Activated T-helper 1 cell treated with anti-CD3 and anti-CD28 coated beads, Interleukin-12 subunit alpha, Interleukin-12 subunit beta, Interleukin-2, Interleukin-4 antibody, amounts not matched to agents 30 ng/mL and 10 ng/mL and 1 ng/mL, durations not matched to agents 14 hours and 24 hours and 36 hours (primary cell): ENCODE results near the gene GPX2. TPM values are rescaled to one million over a fixed set of nuclear protein-coding genes. Genes with fewer than 3 reads are reported as not detected.
"Not testable (repeated sequence)": the region's sequence is repeated elsewhere in the genome, so short reads cannot be mapped to it uniquely, and the experiment has no call there.

ENCODE experiments used
- DNase-seq: peaks from one replicate; pipeline ENCODE4 v3.0.0; 2021; ENCODE audit warnings: low spot score
- H3K27ac Mint-ChIP-seq: one replicate; pipeline ENCODE4 v1.8.0; 2021; ENCODE audit warnings: mild to moderate bottlenecking, mixed read lengths
- H3K27me3 Mint-ChIP-seq: one replicate; pipeline ENCODE4 v1.8.0; 2022; ENCODE audit warnings: mild to moderate bottlenecking, moderate library complexity, mixed read lengths; ENCODE audit not compliant: insufficient read depth
- H3K36me3 Mint-ChIP-seq: one replicate; pipeline ENCODE4 v1.8.0; 2021; ENCODE audit warnings: low read depth, mixed read lengths
- H3K4me1 Mint-ChIP-seq: one replicate; pipeline ENCODE4 v1.8.0; 2021; ENCODE audit warnings: low read depth, mixed read lengths
- H3K4me3 Mint-ChIP-seq: one replicate; pipeline ENCODE4 v1.8.0; 2021; ENCODE audit warnings: mild to moderate bottlenecking, moderate library complexity, mixed read lengths
- H3K9me3 Mint-ChIP-seq: one replicate; pipeline ENCODE4 v1.8.0; 2021; ENCODE audit warnings: mixed read lengths
- intact Hi-C: fragments of 100-400 bp; cut with micrococcal nuclease; formaldehyde crosslinking; loops from one replicate; pipeline ENCODE4 v1.15.1; 2024
- total RNA-seq: library from RNA; stranded (reverse); gene quantifications from 2 replicates; pipeline ENCODE4 v1.2.3, GENCODE V29; 2022

The GPX2 gene
- total RNA-seq, 1 donor from 2014 or later = not detected

DNA sequence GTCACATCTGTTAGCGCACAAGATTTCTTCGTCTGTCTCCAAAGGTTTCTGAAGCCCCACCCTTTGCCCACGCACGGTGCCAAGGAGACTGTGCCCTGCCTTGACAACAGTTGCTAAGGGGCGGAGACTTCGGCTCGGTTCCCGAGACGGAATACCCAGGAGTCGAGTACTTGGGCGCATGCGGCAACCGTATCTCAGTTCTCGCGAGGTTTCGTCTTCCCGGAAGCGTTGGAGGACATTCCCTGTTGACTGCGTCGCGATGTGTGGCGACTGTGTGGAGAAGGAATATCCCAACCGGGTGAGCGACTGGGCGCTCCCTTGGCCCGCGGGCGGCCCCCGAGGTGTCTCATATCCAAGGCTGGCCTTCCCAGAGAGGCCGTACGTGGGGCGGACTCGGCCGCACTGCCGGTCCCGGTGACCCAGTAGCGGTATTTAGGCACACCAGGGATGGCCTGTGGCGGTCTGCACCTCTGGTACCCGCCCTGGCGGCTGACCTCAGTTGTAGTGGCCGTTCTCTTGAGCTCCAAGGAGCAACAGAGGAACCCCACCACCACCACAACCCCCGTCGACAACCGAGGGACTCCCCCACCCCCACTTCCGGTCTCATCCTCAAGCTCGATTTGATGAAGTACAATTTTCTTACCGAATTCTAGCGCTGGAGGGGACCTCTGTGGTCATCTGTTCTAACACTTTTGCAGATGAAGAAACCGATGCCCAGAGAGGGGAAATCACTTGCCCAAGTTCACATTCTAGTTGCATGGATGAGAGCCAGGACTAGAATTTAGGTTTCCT, 28.1 kb downstream of the GPX2 start, which contains the start of gene CHURC1:
TSS of gene CHURC1 (plus strand) at position 219 of the 792 bp plus-strand sequence. CDS start at position 260, 41 bp downstream.
- peaks cover 5% of the 10 kb centered on the region for H3K9me3 Mint-ChIP-seq
- peak within 1 kb of the TSS; percentile 94 for H3K27ac Mint-ChIP-seq
- peak; percentile 93 for DNase-seq
- intact Hi-C loops = loop anchor here (1.0 to 5.0 kb wide), 9 partner anchors 14 to 576 kb away; partner anchors contain the start of genes HSPA2, MAX and MTHFD1
- peaks cover 5% of the 10 kb centered on the region for H3K27me3 Mint-ChIP-seq
- peaks cover 51% of the 10 kb centered on the region for H3K4me1 Mint-ChIP-seq
- H3K36me3 Mint-ChIP-seq = peaks cover 21% of the 10 kb centered on the region
- peak within 1 kb of the TSS; percentile 88 for H3K4me3 Mint-ChIP-seq

DNA sequence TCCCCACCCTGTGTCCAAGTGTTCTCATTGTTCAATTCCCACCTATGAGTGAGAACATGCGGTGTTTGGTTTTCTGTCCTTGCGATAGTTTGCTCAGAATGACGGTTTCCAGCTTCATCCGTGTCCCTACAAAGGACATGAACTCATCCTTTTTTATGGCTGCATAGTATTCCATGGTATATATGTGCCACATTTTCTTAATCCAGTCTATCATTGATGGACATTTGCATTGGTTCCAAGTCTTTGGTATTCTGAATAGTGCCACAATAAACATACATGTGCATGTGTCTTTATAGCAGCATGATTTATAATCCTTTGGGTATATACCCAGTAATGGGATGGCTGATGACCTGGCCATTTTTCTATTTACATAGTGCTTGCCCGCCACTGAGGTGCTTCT, 29.1 kb downstream of the GPX2 start:
- H3K4me3 Mint-ChIP-seq = peak overlapping the region; percentile 88
- not testable (repeated sequence) for H3K27me3 Mint-ChIP-seq, DNase-seq, H3K9me3 Mint-ChIP-seq
- H3K27ac Mint-ChIP-seq = peak overlapping the region; percentile 94
- intact Hi-C loops = loop anchor here (5.0 kb wide), 1 partner anchor 206 kb away; no protein-coding TSS in a partner anchor
- peaks cover 45% of the 10 kb centered on the region for H3K4me1 Mint-ChIP-seq
- H3K36me3 Mint-ChIP-seq = peaks cover 16% of the 10 kb centered on the region

DNA sequence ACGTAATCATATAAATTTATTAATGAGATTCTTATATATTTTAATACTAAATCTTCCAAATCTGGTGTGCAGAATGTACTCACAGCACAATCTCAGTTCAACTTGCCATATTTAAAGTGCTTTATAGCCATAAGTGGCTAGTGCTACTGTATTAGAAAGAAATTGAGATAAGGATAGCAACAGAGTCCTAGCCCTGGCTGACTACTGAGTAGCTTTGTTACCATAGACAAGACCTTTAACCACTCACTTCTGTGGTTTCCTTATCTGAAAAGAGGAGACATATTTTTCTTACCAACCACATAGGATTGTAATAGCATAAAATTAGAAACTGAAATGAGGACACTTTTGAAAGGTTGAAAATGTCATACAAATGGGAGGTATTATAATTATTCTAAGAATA, 30.3 kb downstream of the GPX2 start:
- no peak for DNase-seq
- intact Hi-C loops = loop anchor here (5.0 kb wide), 1 partner anchor 205 kb away; no protein-coding TSS in a partner anchor
- H3K9me3 Mint-ChIP-seq = peaks cover 5% of the 10 kb centered on the region
- peaks cover 9% of the 10 kb centered on the region for H3K36me3 Mint-ChIP-seq
- H3K4me1 Mint-ChIP-seq = peaks cover 34% of the 10 kb centered on the region
- H3K4me3 Mint-ChIP-seq = no peak overlapping the region
- H3K27me3 Mint-ChIP-seq = peaks cover 13% of the 10 kb centered on the region
- no peak overlapping the region for H3K27ac Mint-ChIP-seq

DNA sequence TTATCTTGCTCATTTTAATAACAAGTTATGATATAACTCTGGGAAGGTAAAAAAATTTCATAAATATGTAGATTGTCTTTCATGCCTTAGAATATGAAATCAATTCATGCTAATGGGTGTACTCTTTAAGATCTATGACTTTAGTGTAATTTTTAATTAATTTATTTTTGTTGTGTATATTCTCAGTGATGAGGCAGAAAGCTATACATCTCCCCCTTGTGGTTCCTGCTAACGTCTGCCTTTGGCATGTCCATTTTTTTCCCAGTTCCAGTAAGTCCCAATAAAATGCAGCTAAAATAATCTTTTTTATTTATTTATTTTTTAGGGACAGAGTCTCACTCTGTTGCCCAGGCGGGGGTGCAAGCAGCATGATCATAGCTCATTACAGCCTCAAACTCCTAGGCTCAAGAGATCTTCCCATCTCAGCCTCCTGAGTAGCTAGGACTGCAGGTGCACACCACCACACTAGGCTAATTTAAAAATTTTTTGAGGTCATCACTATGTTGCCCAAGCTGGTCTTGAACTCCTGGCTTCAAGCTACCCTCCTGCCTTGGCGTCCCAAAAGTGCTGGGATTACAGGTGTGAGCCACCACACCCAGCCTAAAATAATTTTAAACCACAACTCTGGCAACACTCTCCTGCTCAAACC, 31.6 kb downstream of the GPX2 start:
- H3K27ac Mint-ChIP-seq = no peak overlapping the region
- H3K4me3 Mint-ChIP-seq = no peak overlapping the region
- H3K36me3 Mint-ChIP-seq = peaks cover 7% of the 10 kb centered on the region
- H3K4me1 Mint-ChIP-seq = peaks cover 29% of the 10 kb centered on the region
- peaks cover 19% of the 10 kb centered on the region for H3K27me3 Mint-ChIP-seq
- no peak for DNase-seq
- H3K9me3 Mint-ChIP-seq = peaks cover 5% of the 10 kb centered on the region
- intact Hi-C loops = loop anchor here (5.0 kb wide), 1 partner anchor 204 kb away; no protein-coding TSS in a partner anchor

DNA sequence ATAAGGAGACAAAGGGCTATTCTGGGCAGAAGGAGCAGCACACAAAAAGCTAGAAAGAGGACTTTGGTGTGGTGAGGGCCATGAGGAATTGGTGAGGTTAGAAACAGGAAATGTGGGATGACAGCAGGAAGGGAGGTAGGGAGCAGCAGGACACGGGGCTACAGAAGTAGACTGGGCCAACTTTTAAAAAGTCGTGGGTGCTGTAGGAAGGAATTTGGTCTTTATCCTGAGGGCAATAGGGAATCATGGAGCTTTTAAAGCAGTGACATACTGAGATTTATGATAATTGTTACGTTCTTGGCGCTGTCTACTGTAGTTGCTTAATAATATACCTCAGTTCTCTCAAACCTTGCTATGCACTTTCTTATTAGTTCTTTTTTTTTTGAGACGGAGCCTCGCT, 36.5 kb downstream of the GPX2 start:
- no peak overlapping the region for H3K27ac Mint-ChIP-seq
- no peaks in the 10 kb centered on the region for H3K36me3 Mint-ChIP-seq
- no peak for DNase-seq
- intact Hi-C loops = no loop called here
- H3K27me3 Mint-ChIP-seq = peaks cover 35% of the 10 kb centered on the region
- no peaks in the 10 kb centered on the region for H3K4me1 Mint-ChIP-seq
- no peaks in the 10 kb centered on the region for H3K9me3 Mint-ChIP-seq
- no peak overlapping the region for H3K4me3 Mint-ChIP-seq

DNA sequence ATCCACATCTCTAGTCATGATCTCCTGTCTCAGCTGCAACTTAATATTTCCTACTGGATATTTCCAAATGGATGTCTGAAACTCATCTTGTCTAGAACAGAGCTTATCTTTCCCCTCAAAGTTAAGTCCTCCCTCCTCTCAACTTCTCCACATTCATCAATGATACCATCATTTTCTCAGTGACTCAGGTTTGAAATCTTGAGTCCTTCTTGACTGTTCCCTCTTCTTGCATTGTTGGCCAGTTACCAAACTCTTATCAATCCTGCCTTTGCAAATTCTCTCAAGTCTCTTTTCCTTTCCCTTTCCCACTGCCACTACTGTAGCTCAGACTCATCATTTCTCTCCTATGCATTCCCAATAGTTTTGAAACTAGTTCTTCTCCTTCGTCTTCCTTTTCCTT, 42.6 kb downstream of the GPX2 start:
- DNase-seq = no peak
- Mint-ChIP-seq H3K36me3 (no peaks in the 10 kb centered on the region), H3K9me3 (no peaks in the 10 kb centered on the region), H3K27ac (no peak overlapping the region), H3K4me1 (no peaks in the 10 kb centered on the region), H3K27me3 (peaks cover 42% of the 10 kb centered on the region), H3K4me3 (no peak overlapping the region)
- intact Hi-C loops = no loop called here

DNA sequence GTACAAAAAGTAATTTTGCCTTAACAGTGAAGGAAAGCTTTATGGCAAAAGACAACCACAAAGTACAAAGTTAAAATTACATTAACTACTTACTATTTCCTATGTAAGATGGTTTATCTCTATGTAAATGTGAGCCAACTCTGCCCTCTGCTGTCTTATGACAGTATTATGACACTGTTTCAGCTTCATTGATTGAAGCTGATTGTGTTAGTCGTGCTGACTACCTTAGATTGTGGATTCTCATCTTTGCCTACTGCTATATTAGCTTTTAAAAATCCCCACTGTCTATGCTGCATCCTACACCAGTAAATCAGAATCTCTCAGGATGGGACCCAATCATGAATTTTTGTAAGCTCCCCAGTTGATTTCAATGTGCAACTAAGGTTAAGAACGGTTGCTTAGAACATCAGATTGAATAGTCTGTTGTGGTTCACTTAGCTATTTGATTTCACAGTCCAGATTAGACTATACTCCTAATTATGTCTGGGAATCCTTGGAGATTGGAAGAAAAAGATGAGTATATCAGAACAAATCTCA, 50.6 kb downstream of the GPX2 start:
- intact Hi-C loops = loop anchor here (5.0 kb wide), 3 partner anchors 70 to 220 kb away; no protein-coding TSS in a partner anchor
- H3K27me3 Mint-ChIP-seq = peaks cover 42% of the 10 kb centered on the region
- no peak overlapping the region for H3K4me3 Mint-ChIP-seq
- no peaks in the 10 kb centered on the region for H3K9me3 Mint-ChIP-seq
- H3K27ac Mint-ChIP-seq = no peak overlapping the region
- H3K36me3 Mint-ChIP-seq = no peaks in the 10 kb centered on the region
- no peaks in the 10 kb centered on the region for H3K4me1 Mint-ChIP-seq
- peak; percentile 24 for DNase-seq

DNA sequence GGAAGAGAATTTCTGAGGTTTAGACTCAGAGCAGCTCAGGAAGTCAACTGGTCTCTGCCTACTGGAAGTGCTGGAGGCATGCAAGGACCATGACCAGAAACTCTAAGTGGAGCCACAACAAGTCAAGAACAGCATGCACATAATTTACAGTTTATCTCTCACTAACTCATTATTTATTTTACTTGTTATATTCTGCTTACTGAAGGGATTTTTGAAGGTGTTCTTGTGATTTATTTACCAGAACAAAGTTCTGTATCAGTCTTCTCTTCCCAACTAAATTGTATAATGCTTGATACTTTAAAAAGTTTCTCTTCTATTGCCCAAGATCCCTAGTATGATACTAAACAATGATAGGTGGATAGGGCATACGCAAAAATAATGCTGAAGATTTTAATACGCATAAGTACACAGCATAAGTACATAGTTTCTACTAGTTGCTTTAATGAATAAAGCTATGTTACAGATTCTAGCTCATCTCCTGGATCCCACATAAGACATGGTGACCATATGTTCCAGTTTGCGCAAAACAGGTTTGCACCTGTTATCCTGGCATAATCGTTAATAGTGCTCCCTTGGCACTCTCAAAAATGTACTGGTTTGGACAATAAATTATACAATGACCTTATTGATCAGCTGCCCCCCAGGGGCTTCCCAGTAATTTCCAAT, 51.2 kb downstream of the GPX2 start:
- H3K27me3 Mint-ChIP-seq = peaks cover 42% of the 10 kb centered on the region
- H3K9me3 Mint-ChIP-seq = no peaks in the 10 kb centered on the region
- H3K27ac Mint-ChIP-seq = no peak overlapping the region
- no peaks in the 10 kb centered on the region for H3K4me1 Mint-ChIP-seq
- no peaks in the 10 kb centered on the region for H3K36me3 Mint-ChIP-seq
- intact Hi-C loops = loop anchor here (5.0 kb wide), 3 partner anchors 69 to 219 kb away; no protein-coding TSS in a partner anchor
- no peak overlapping the region for H3K4me3 Mint-ChIP-seq
- no peak for DNase-seq

DNA sequence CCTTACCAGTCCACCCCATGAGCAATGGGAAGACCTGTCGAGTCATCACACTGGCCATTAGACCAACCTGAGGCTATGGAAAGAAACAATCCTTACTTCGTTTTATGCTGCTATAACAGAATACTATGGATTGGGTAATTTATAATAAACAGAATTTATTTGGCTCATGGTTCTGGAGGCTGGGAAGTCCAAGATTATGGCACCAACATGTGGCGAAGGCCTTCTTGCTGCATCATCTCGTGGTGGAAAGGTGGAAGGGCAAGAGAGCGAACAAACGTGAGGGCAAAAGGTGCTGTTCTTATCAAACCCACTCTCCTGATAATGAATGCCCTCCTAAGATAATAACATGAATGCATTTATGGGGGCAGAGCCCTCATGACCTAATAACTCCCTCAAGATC, 53.2 kb downstream of the GPX2 start:
- intact Hi-C loops = loop anchor here (10.0 kb wide), 1 partner anchor 345 kb away; the partner anchor contains the start of genes HSPA2 and PPP1R36
- Mint-ChIP-seq H3K27me3 (peaks cover 54% of the 10 kb centered on the region), H3K4me3 (no peak overlapping the region), H3K36me3 (no peaks in the 10 kb centered on the region), H3K4me1 (no peaks in the 10 kb centered on the region), H3K9me3 (no peaks in the 10 kb centered on the region), H3K27ac (no peak overlapping the region)
- DNase-seq = no peak

Other genes with a start within 250 kb of the GPX2 start
- 5.5 and 6.2 TPM in 2 replicates for gene PLEKHG3, start 238.3 kb downstream of the GPX2 start, total RNA-seq
- not detected in 2 replicates for gene SPTB, start 62.8 kb downstream of the GPX2 start, total RNA-seq
- 50.7 and 51.3 TPM in 2 replicates for gene CHURC1, start 28.3 kb downstream of the GPX2 start, total RNA-seq
- 5.7 and 6.0 TPM in 2 replicates for gene RAB15, start 29.6 kb upstream of the GPX2 start, total RNA-seq
- gene FNTB, start 44.1 kb upstream of the GPX2 start, total RNA-seq = 14.3 and 17.8 TPM in 2 replicates
- gene MAX, start 159.8 kb upstream of the GPX2 start, total RNA-seq = 135 and 137 TPM in 2 replicates